HCT116 (cell line): Measurements from ENCODE around the gene PRKG2. TPM values are rescaled to one million over a fixed set of nuclear protein-coding genes. Genes with fewer than 3 reads are reported as not detected.

Source experiments
- ATAC-seq: fragments of 200-7000 bp; cut with Tn5 transposase; 2 replicates; pipeline ENCODE4 v1.9.1; 2020; ENCODE audit warnings: mild to moderate bottlenecking, moderate library complexity
- BruUV-seq: library from RNA; stranded (reverse); fragments of 400-500 nt; replicated peaks from 2 replicates; lab custom pipeline; 2021; lab: Mats Ljungman, UMichigan
- CTCF ChIA-PET: fragments of 300-600 bp; sonication (Branson Sonifier 250); formaldehyde crosslinking; loops from one replicate; lab custom pipeline; 2021; ENCODE audit warnings: antibody characterized with exemption; lab: Charles Lee
- POLR2A ChIA-PET: fragments of 300-600, 350-600 bp; sonication (Branson Sonifier 250); formaldehyde crosslinking; loops from one replicate; lab custom pipeline; 2021; ENCODE audit warnings: antibody characterized with exemption; lab: Charles Lee
- RAD21 ChIA-PET, 2 experiments: fragments of 300-600 bp; sonication (Branson Sonifier 250); formaldehyde crosslinking; loops; one replicate each; lab custom pipeline; 2023; ENCODE audit warnings: low total read pairs in 2 of 2; ENCODE audit not compliant: uncharacterized antibody in 2 of 2, unreplicated experiment in 2 of 2, low non-redundant PET in 1 of 2; lab: Charles Lee
- DNase-seq: peaks from one replicate; pipeline ENCODE4 v3.0.0-alpha.2; 2010; ENCODE audit warnings: low read depth, low spot score
- H2AFZ ChIP-seq: fragments of 200-600 bp; shearing (Covaris generic), sonication (generic); 2 replicates; pipeline ENCODE4 v1.6.1; 2017; ENCODE audit warnings: low read depth, mixed run types, mixed read lengths, antibody characterized with exemption, low read length; ENCODE audit not compliant: poor library complexity, severe bottlenecking
- H3K27ac ChIP-seq: 2 replicates; pipeline ENCODE4 v1.5.1; 2012; ENCODE audit warnings: low read depth, low read length
- H3K27me3 ChIP-seq: fragments of 200-600 bp; sonication (generic); 2 replicates; pipeline ENCODE4 v1.6.1; 2016; ENCODE audit warnings: mixed run types, low read length, mixed read lengths; ENCODE audit not compliant: insufficient read depth
- H3K36me3 ChIP-seq, 2 experiments: fragments of 200-500 bp in 1 of 2; fragments of 200-600 bp in 1 of 2; sonication (Bioruptor generic) in 1 of 2; sonication (generic) in 1 of 2; 2 replicates each; pipeline versions ENCODE4 v1.5.1 to v1.6.1; 2014 to 2016; ENCODE audit warnings: low read length in 2 of 2, inconsistent platforms in 1 of 2, mixed read lengths in 1 of 2, mixed run types in 1 of 2; ENCODE audit not compliant: insufficient read depth in 2 of 2, control insufficient read depth in 1 of 2
- H3K4me1 ChIP-seq, 2 experiments: fragments of 200-600 bp in 1 of 2; sonication (generic) in 1 of 2; 2 replicates each; pipeline versions ENCODE4 v1.5.1 to v1.6.1; 2012 to 2017; ENCODE audit warnings: low read length in 2 of 2, inconsistent platforms in 1 of 2, mild to moderate bottlenecking in 1 of 2, mixed read lengths in 1 of 2, mixed run types in 1 of 2, moderate library complexity in 1 of 2; ENCODE audit not compliant: insufficient read depth in 2 of 2, control insufficient read depth in 1 of 2
- H3K4me2 ChIP-seq: fragments of 200-600 bp; sonication (generic); 2 replicates; pipeline ENCODE4 v1.6.1; 2017; ENCODE audit warnings: mixed run types, low read length, mixed read lengths
- H3K4me3 ChIP-seq, 2 experiments: fragments of 200-600 bp in 1 of 2; sonication (generic) in 1 of 2; replicated peaks in 1 of 2; 2 replicates each; pipeline ENCODE4 v1.5.1; 2011 to 2016; ENCODE audit warnings: low read length in 2 of 2, control low read depth in 1 of 2, low read depth in 1 of 2, mild to moderate bottlenecking in 1 of 2, mixed read lengths in 1 of 2, mixed run types in 1 of 2
- H3K79me2 ChIP-seq: fragments of 200-600 bp; sonication (generic); 2 replicates; pipeline ENCODE4 v1.6.1; 2017; ENCODE audit warnings: mild to moderate bottlenecking, mixed run types, low read length, moderate library complexity, mixed read lengths; ENCODE audit not compliant: insufficient read depth
- H3K9ac ChIP-seq: fragments of 200-600 bp; sonication (generic); 2 replicates; pipeline ENCODE4 v1.6.1; 2016; ENCODE audit warnings: low read length, mixed read lengths
- H3K9me2 ChIP-seq: fragments of 200-600 bp; sonication (generic), shearing (Covaris generic); 2 replicates; pipeline ENCODE4 v1.6.1; 2017; ENCODE audit warnings: mixed run types, mild to moderate bottlenecking, moderate library complexity; ENCODE audit not compliant: insufficient read depth
- H3K9me3 ChIP-seq, 2 experiments: fragments of 200-500 bp in 1 of 2; fragments of 200-600 bp in 1 of 2; sonication (Bioruptor generic) in 1 of 2; sonication (generic) in 1 of 2; 2 replicates each; pipeline ENCODE4 v1.6.1; 2014 to 2017; ENCODE audit warnings: low read length in 2 of 2, mixed read lengths in 2 of 2, inconsistent platforms in 1 of 2, low read depth in 1 of 2, mild to moderate bottlenecking in 1 of 2, mixed run types in 1 of 2, moderate library complexity in 1 of 2; ENCODE audit not compliant: control insufficient read depth in 1 of 2, insufficient read depth in 1 of 2
- H4K20me1 ChIP-seq: fragments of 200-600 bp; sonication (generic), shearing (Covaris generic); 2 replicates; pipeline ENCODE4 v1.6.1; 2017; ENCODE audit warnings: mixed run types, mild to moderate bottlenecking, moderate library complexity; ENCODE audit not compliant: insufficient read depth
- CBX3 ChIP-seq: IDR thresholded peaks from 2 replicates; pipeline ENCODE4 v1.6.1; 2012; ENCODE audit warnings: low read depth
- CEBPB ChIP-seq: IDR thresholded peaks from 2 replicates; pipeline ENCODE4 v1.6.1; 2012; ENCODE audit warnings: low read depth
- EZH2phosphoT487 ChIP-seq: fragments of 200-600 bp; IDR thresholded peaks from 2 replicates; pipeline ENCODE4 v1.6.1; 2018; ENCODE audit warnings: antibody characterized with exemption, borderline replicate concordance
- FOSL1 ChIP-seq: IDR thresholded peaks from 2 replicates; pipeline ENCODE4 v1.6.1; 2012; ENCODE audit warnings: low read depth
- MAX ChIP-seq: IDR thresholded peaks from 2 replicates; pipeline ENCODE4 v1.6.1; 2012
- POLR2AphosphoS5 ChIP-seq: IDR thresholded peaks from 2 replicates; pipeline ENCODE4 v1.6.1; 2011; ENCODE audit warnings: mild to moderate bottlenecking, low read depth, low read length, moderate library complexity
- RAD21 ChIP-seq: IDR thresholded peaks from 2 replicates; pipeline ENCODE4 v1.6.1; 2012; ENCODE audit warnings: low read depth, mild to moderate bottlenecking
- SP1 ChIP-seq: IDR thresholded peaks from 2 replicates; pipeline ENCODE4 v1.6.1; 2012; ENCODE audit warnings: low read depth
- SRF ChIP-seq: IDR thresholded peaks from 2 replicates; pipeline ENCODE4 v1.6.1; 2012; ENCODE audit warnings: low read depth
- intact Hi-C: fragments of 100-400 bp; cut with micrococcal nuclease; formaldehyde crosslinking; loops from 2 replicates; pipeline ENCODE4 v1.10.0; 2022
- total RNA-seq: library from RNA; stranded (reverse); gene quantifications from one replicate; pipeline ENCODE4 v1.2.1, GENCODE V29; 2021; ENCODE audit not compliant: unreplicated experiment
- TF ChIP-seq, protein P1 (sequence below), 3 experiments: fragments of 200-600 bp in 1 of 3; sonication (generic) in 1 of 3; IDR thresholded peaks in 2 of 3; conservative IDR thresholded peaks in 1 of 3; 2 replicates each; pipeline ENCODE4 v1.5.1; 2012 to 2017; ENCODE audit warnings: low read depth in 2 of 3, low read length in 2 of 3, antibody characterized with exemption in 1 of 3, borderline replicate concordance in 1 of 3, control low read depth in 1 of 3, mild to moderate bottlenecking in 1 of 3, mixed read lengths in 1 of 3, mixed run types in 1 of 3, moderate library complexity in 1 of 3; ENCODE audit not compliant: insufficient read depth in 1 of 3
- TF ChIP-seq, protein P2 (sequence below): IDR thresholded peaks from 2 replicates; pipeline ENCODE4 v1.6.1; 2012
- TF ChIP-seq, protein P3 (sequence below): IDR thresholded peaks from 2 replicates; pipeline ENCODE4 v1.6.1; 2012; ENCODE audit warnings: low read depth

PRKG2 gene
- total RNA-seq, 1 experiment from 2014 or later: 2.1 TPM

GRCh38 chr4:81137446-81137845 lies 77.6 kb downstream of the PRKG2 start:
- Histone ChIP-seq H3K4me1 (no peaks in the 10 kb centered on the region), H2AFZ (no peak overlapping the region), H3K4me3 (no peak overlapping the region), H3K36me3 (no peaks in the 10 kb centered on the region)
- DNase-seq (no peak), ATAC-seq (no peak)
- no peak for TF ChIP-seq RAD21
- TF ChIP-seq, protein P1, sequence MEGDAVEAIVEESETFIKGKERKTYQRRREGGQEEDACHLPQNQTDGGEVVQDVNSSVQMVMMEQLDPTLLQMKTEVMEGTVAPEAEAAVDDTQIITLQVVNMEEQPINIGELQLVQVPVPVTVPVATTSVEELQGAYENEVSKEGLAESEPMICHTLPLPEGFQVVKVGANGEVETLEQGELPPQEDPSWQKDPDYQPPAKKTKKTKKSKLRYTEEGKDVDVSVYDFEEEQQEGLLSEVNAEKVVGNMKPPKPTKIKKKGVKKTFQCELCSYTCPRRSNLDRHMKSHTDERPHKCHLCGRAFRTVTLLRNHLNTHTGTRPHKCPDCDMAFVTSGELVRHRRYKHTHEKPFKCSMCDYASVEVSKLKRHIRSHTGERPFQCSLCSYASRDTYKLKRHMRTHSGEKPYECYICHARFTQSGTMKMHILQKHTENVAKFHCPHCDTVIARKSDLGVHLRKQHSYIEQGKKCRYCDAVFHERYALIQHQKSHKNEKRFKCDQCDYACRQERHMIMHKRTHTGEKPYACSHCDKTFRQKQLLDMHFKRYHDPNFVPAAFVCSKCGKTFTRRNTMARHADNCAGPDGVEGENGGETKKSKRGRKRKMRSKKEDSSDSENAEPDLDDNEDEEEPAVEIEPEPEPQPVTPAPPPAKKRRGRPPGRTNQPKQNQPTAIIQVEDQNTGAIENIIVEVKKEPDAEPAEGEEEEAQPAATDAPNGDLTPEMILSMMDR (IDR thresholded peaks at IDR 0.05 in 2 of 3, conservative IDR thresholded peaks at IDR 0.05 in 1 of 3; ENCODE audit: borderline replicate concordance in 1 of 3, insufficient read depth in 1 of 3, low read depth in 2 of 3, low read length in 2 of 3): no peak
- no peak for TF ChIP-seq POLR2AphosphoS5
- no peak for TF ChIP-seq SRF
- no peak for TF ChIP-seq FOSL1
- TF ChIP-seq, all 23 proteins: peak for 0
- no peaks in the 10 kb centered on the region for H4K20me1 ChIP-seq
- no peak overlapping the region for H3K27ac ChIP-seq
- H3K9ac ChIP-seq: no peak overlapping the region
- POLR2A ChIA-PET: no interaction called here
- BruUV-seq: no TSS peak
- H3K27me3 ChIP-seq: no peaks in the 10 kb centered on the region
- H3K79me2 ChIP-seq: no peaks in the 10 kb centered on the region
- CTCF ChIA-PET: no interaction called here
- RAD21 ChIA-PET: no interaction called here
- no peaks in the 10 kb centered on the region for H3K9me3 ChIP-seq
- no peak overlapping the region for H3K4me2 ChIP-seq
- intact Hi-C loops: no loop called here
- no peaks in the 10 kb centered on the region for H3K9me2 ChIP-seq

- Histone ChIP-seq H3K4me1 (no peaks in the 10 kb centered on the region), H4K20me1 (no peaks in the 10 kb centered on the region), H3K9me2 (no peaks in the 10 kb centered on the region), H3K4me3 (no peak overlapping the region), H3K27ac (no peak overlapping the region), H3K4me2 (no peak overlapping the region), H2AFZ (no peak overlapping the region), H3K27me3 (no peaks in the 10 kb centered on the region), H3K79me2 (no peaks in the 10 kb centered on the region), H3K36me3 (no peaks in the 10 kb centered on the region), H3K9me3 (no peaks in the 10 kb centered on the region), H3K9ac (no peak overlapping the region)
- RAD21 ChIA-PET: no interaction called here
- ATAC-seq: no peak
- intact Hi-C loops: no loop called here
- no peak for DNase-seq
- POLR2A ChIA-PET: no interaction called here
- CTCF ChIA-PET: no interaction called here
- no TSS peak for BruUV-seq
- TF ChIP-seq MAX (no peak), EZH2phosphoT487 (no peak), CEBPB (no peak), SP1 (no peak), CBX3 (no peak), POLR2AphosphoS5 (no peak), RAD21 (no peak), SRF (no peak)
- TF ChIP-seq, protein P2, sequence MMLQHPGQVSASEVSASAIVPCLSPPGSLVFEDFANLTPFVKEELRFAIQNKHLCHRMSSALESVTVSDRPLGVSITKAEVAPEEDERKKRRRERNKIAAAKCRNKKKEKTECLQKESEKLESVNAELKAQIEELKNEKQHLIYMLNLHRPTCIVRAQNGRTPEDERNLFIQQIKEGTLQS: no peak
- TF ChIP-seq, protein P3, sequence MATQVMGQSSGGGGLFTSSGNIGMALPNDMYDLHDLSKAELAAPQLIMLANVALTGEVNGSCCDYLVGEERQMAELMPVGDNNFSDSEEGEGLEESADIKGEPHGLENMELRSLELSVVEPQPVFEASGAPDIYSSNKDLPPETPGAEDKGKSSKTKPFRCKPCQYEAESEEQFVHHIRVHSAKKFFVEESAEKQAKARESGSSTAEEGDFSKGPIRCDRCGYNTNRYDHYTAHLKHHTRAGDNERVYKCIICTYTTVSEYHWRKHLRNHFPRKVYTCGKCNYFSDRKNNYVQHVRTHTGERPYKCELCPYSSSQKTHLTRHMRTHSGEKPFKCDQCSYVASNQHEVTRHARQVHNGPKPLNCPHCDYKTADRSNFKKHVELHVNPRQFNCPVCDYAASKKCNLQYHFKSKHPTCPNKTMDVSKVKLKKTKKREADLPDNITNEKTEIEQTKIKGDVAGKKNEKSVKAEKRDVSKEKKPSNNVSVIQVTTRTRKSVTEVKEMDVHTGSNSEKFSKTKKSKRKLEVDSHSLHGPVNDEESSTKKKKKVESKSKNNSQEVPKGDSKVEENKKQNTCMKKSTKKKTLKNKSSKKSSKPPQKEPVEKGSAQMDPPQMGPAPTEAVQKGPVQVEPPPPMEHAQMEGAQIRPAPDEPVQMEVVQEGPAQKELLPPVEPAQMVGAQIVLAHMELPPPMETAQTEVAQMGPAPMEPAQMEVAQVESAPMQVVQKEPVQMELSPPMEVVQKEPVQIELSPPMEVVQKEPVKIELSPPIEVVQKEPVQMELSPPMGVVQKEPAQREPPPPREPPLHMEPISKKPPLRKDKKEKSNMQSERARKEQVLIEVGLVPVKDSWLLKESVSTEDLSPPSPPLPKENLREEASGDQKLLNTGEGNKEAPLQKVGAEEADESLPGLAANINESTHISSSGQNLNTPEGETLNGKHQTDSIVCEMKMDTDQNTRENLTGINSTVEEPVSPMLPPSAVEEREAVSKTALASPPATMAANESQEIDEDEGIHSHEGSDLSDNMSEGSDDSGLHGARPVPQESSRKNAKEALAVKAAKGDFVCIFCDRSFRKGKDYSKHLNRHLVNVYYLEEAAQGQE: no peak
Measured at GRCh38 chr4:81136161-81136905, 78.7 kb downstream of the PRKG2 start.
